GM23338 (cell line): ENCODE measurements around the gene ZNF595. TPM values are rescaled to one million over a fixed set of nuclear protein-coding genes. Genes with fewer than 3 reads are reported as not detected.

Experiments used
- polyA plus RNA-seq: library from polyadenylated mRNA; unstranded; fragments of >200 nt; fragmentation: Nextera tagmentation; extraction: Ambion mirVana; gene quantifications from 2 replicates; pipeline ENCODE4 v1.2.1, GENCODE V29; 2016
- total RNA-seq: library from RNA; depleted of rRNA; stranded (reverse); fragments of >200 nt; shearing (Covaris generic); gene quantifications from 2 replicates; pipeline ENCODE4 v1.2.3, GENCODE V29; 2014; rRNA removed

ZNF595 gene
- total and polyA plus RNA-seq, 2 experiments from 2014 or later: 23.2 to 31.7 TPM

Other genes with a start within 250 kb of the ZNF595 start
- 29.7 and 35.1 TPM in 2 replicates for gene ZNF718, start 71.2 kb downstream of the ZNF595 start, total RNA-seq
- 9.7 and 10.2 TPM in 2 replicates for gene ZNF718, start 71.2 kb downstream of the ZNF595 start, polyA plus RNA-seq